ENCODE data around the gene ZFAND3.

GRCh38 chr6:38064431-38064830 is 244.9 kb downstream of the ZFAND3 start:
- TF ChIP-seq CTCF (IDR thresholded peaks at IDR 0.05) (no peak), ZFX (IDR thresholded peaks at IDR 0.05; ENCODE audit: borderline replicate concordance) (no peak)
